ENCODE results near the gene ZFP64. TPM values are rescaled to one million over a fixed set of nuclear protein-coding genes. Genes with fewer than 3 reads are reported as not detected.

The ZFP64 gene
- total RNA-seq, 1 experiment from 2014 or later = 6.8 TPM

- Histone ChIP-seq H3K4me1 (replicated peaks) (no peaks in the 10 kb centered on the region), H3K27ac (no peak overlapping the region)
- DNase-seq (ENCODE audit: low read depth in 1 of 2, low spot score in 2 of 2) = no peak
Observed at GRCh38 chr20:52102559-52102958, 89.0 kb downstream of the ZFP64 start.

GRCh38 chr20:52102126-52102525 is 89.5 kb downstream of the ZFP64 start:
- no peak for DNase-seq (ENCODE audit: low read depth in 1 of 2, low spot score in 2 of 2)
- H3K9me3 ChIP-seq (replicated peaks) = peaks cover 10% of the 10 kb centered on the region
- no peaks in the 10 kb centered on the region for H3K4me1 ChIP-seq (replicated peaks)
- no peak overlapping the region for H3K27ac ChIP-seq
- H3K4me3 ChIP-seq = no peak overlapping the region
- H3K27me3 ChIP-seq (replicated peaks) = 0 out of 2 replicates have a peak, but pooled peaks cover 5% of the 10 kb centered on the region
- H3K36me3 ChIP-seq = no peaks in the 10 kb centered on the region

More at GRCh38 chr20:52102559-52102958, 89.0 kb downstream of the ZFP64 start:
- H3K4me3 ChIP-seq = no peak overlapping the region
- 0 out of 2 replicates have a peak, but pooled peaks cover 5% of the 10 kb centered on the region for H3K27me3 ChIP-seq (replicated peaks)
- H3K36me3 ChIP-seq = no peaks in the 10 kb centered on the region
- H3K9me3 ChIP-seq (replicated peaks) = peaks cover 10% of the 10 kb centered on the region
